Sigmoid colon (tissue), 3 donors: ENCODE results near the gene TADA2A.

Experiments
- POLR2A ChIP-seq, 2 donors: fragments of 450-650 bp; IDR thresholded peaks; one replicate each; pipeline ENCODE4 v1.6.1; 2016; ENCODE audit warnings: antibody characterized with exemption in 2 of 2, mild to moderate bottlenecking in 2 of 2, moderate library complexity in 2 of 2
- TF ChIP-seq, protein P1 (sequence below), 4 experiments: fragments of 450-650 bp in 3 of 4; fragments of 200-600 bp in 1 of 4; IDR thresholded peaks; one replicate each; pipeline ENCODE4 v1.5.1; 2016 to 2019; ENCODE audit warnings: antibody characterized with exemption in 4 of 4, mild to moderate bottlenecking in 3 of 4, moderate library complexity in 2 of 4

DNA sequence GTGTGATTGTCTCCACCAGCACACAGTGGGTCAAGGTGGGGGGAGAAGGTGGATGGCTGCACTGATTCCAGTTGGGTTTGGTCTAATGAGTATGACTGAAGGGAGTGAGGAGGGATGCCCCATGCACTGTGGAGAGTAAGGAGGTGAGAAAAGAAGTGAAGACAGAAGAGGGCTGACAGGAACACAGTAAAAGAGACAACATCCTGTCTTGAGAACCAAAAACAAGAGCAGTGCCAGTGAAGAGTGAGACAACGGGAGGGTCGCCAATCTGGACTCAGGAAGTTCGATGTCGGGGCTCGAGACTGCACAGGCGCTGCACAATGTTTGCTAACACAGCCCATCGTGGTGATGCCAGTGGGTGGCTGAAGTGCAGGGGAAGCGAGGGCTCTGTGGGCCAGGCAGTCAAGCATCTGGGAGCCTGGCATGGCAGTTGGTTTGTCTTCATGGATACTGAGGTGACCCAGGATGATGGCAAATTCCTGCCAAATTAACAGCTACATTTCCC is 117.1 kb downstream of the TADA2A start:
- TF ChIP-seq, protein P1, sequence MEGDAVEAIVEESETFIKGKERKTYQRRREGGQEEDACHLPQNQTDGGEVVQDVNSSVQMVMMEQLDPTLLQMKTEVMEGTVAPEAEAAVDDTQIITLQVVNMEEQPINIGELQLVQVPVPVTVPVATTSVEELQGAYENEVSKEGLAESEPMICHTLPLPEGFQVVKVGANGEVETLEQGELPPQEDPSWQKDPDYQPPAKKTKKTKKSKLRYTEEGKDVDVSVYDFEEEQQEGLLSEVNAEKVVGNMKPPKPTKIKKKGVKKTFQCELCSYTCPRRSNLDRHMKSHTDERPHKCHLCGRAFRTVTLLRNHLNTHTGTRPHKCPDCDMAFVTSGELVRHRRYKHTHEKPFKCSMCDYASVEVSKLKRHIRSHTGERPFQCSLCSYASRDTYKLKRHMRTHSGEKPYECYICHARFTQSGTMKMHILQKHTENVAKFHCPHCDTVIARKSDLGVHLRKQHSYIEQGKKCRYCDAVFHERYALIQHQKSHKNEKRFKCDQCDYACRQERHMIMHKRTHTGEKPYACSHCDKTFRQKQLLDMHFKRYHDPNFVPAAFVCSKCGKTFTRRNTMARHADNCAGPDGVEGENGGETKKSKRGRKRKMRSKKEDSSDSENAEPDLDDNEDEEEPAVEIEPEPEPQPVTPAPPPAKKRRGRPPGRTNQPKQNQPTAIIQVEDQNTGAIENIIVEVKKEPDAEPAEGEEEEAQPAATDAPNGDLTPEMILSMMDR (IDR thresholded peaks at IDR 0.05) = no peak
- TF ChIP-seq POLR2A (IDR thresholded peaks at IDR 0.05) = no peak
